DMS153 treated with DMSO at 0.1 percent for 48 hours (cell line): ENCODE measurements around the gene PMEPA1.
A peak's percentile ranks its signal among the peaks of the same experiment; 100 is the strongest.

ENCODE experiments used
- DNase-seq: peaks from one replicate; lab custom pipeline; 2025; ENCODE audit not compliant: unreplicated experiment; lab: John Stamatoyannopoulos, UW

The PMEPA1 gene

GRCh38 chr20:57625978-57626377, 83.8 kb downstream of the PMEPA1 start:
- no peak for DNase-seq

GRCh38 chr20:57625181-57625958, 84.4 kb downstream of the PMEPA1 start:
- DNase-seq, result no peak

GRCh38 chr20:57624124-57624523, 85.7 kb downstream of the PMEPA1 start:
- no peak for DNase-seq

- DNase-seq, result peak; percentile 28
These were observed 87.0 kb downstream of the PMEPA1 start for GRCh38 chr20:57622579-57623381.

- no peak for DNase-seq
These were observed 87.6 kb downstream of the PMEPA1 start for GRCh38 chr20:57622201-57622570.

- DNase-seq, result no peak
These were observed 88.2 kb downstream of the PMEPA1 start for GRCh38 chr20:57621421-57622200.

GRCh38 chr20:57620999-57621398, 88.8 kb downstream of the PMEPA1 start:
- no peak for DNase-seq

GRCh38 chr20:57620274-57620990, 89.4 kb downstream of the PMEPA1 start, which contains the start of gene ZBP1:
ZBP1 (minus strand) TSS chr20:57620426; CDS start chr20:57620295, 131 bp downstream.
- DNase-seq, result no peak

GRCh38 chr20:57619051-57619831, 90.6 kb downstream of the PMEPA1 start:
- DNase-seq, result no peak

- DNase-seq, result no peak
These were observed 91.1 kb downstream of the PMEPA1 start for GRCh38 chr20:57618764-57619050.

- no peak for DNase-seq
These were observed 91.6 kb downstream of the PMEPA1 start for GRCh38 chr20:57618091-57618763.

- DNase-seq, result no peak
These were observed 92.6 kb downstream of the PMEPA1 start for GRCh38 chr20:57617079-57617795.

- DNase-seq, result no peak
These were observed 93.5 kb downstream of the PMEPA1 start for GRCh38 chr20:57616143-57616951.

GRCh38 chr20:57615445-57615811, 94.4 kb downstream of the PMEPA1 start:
- no peak for DNase-seq

GRCh38 chr20:57614490-57615444, 95.0 kb downstream of the PMEPA1 start:
- no peak for DNase-seq

- DNase-seq, result no peak
These were observed 96.3 kb downstream of the PMEPA1 start for GRCh38 chr20:57613481-57613921.

- DNase-seq, result no peak
These were observed 96.9 kb downstream of the PMEPA1 start for GRCh38 chr20:57612916-57613315.
